Fibroblast of villous mesenchyme (primary cell): Measurements from ENCODE around the gene RFPL4AL1. TPM values are rescaled to one million over a fixed set of nuclear protein-coding genes. Genes with fewer than 3 reads are reported as not detected.

Experiments used
- DNase-seq: peaks from one replicate; pipeline ENCODE4 v3.0.0-alpha.2; 2010; ENCODE audit warnings: low read depth
- H3K4me3 ChIP-seq: 2 replicates; pipeline ENCODE4 v1.5.1; 2011; ENCODE audit warnings: low read depth, mild to moderate bottlenecking, low read length
- total RNA-seq: library from RNA; depleted of rRNA; stranded (reverse); fragments of >200 nt; gene quantifications from 2 replicates; pipeline ENCODE4 v1.2.3, GENCODE V29; 2012
- TF ChIP-seq, protein P1 (sequence below): IDR thresholded peaks from 2 replicates; pipeline ENCODE4 v1.5.1; 2012; ENCODE audit warnings: low read depth, mild to moderate bottlenecking, low read length; ENCODE audit not compliant: insufficient read depth

Gene RFPL4AL1
- total RNA-seq, 1 donor = not detected

DNA sequence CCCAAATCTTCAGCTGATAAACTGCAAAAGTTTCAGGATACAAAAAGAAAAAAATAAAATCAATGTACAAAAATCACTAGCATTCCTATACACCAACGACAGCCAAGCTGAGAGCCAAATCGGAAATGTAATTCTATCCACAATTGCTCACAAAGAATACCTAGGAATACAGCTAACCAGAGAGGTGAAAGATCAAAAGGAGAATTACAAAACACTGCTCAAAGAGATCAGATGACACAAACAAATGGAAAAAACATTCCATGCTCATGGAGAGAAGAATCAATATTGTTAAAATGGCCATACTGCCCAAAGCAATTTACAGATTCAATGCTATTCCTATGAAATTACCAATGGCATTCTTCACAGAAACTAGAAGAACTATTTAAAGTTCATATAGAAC, 33.4 kb downstream of the RFPL4AL1 start:
- DNase-seq = no peak
- TF ChIP-seq, protein P1, sequence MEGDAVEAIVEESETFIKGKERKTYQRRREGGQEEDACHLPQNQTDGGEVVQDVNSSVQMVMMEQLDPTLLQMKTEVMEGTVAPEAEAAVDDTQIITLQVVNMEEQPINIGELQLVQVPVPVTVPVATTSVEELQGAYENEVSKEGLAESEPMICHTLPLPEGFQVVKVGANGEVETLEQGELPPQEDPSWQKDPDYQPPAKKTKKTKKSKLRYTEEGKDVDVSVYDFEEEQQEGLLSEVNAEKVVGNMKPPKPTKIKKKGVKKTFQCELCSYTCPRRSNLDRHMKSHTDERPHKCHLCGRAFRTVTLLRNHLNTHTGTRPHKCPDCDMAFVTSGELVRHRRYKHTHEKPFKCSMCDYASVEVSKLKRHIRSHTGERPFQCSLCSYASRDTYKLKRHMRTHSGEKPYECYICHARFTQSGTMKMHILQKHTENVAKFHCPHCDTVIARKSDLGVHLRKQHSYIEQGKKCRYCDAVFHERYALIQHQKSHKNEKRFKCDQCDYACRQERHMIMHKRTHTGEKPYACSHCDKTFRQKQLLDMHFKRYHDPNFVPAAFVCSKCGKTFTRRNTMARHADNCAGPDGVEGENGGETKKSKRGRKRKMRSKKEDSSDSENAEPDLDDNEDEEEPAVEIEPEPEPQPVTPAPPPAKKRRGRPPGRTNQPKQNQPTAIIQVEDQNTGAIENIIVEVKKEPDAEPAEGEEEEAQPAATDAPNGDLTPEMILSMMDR = no peak
- no peak overlapping the region for H3K4me3 ChIP-seq

DNA sequence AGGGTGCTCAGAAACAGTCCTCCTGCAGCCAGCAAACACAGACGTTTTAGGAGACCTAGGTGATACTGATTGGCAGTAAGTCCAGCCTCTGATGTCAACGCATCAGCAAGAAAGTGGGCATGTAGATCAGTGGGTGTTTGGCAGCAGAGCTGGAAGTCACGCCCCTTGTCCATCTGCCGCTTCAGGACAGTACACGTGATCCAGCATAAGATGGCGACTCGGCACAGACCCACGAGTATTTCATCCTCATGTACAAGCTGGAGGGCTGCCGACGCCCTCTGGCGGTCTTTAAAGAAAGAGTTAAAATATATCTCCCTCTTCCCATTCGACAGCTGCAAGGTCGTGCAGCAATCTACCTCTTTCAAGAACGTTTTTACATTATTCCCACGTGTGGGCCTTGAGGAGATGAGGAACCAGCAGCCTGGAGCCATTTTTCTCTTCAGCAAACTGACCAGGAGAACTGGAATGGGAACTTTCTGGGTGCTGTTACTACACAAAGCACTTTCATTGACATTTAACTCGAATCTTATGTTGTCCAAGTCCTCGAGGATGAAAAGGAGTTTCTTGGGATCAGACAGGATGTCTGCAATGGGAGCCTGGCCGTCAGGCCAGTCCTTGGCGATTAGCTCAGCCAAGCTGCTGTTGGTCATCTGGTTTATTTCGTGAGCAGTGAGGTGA, 40.6 kb downstream of the RFPL4AL1 start:
- TF ChIP-seq, protein P1 = peak; percentile 18
- DNase-seq = peak; percentile 36

GRCh38 chr19:55811340-55811739, 42.4 kb downstream of the RFPL4AL1 start:
- TF ChIP-seq, protein P1 = no peak
- H3K4me3 ChIP-seq = no peak overlapping the region
- no peak for DNase-seq

More for the DNA sequence above, 40.6 kb downstream of the RFPL4AL1 start:
- no peak overlapping the region for H3K4me3 ChIP-seq

GRCh38 chr19:55812449-55812848, 43.5 kb downstream of the RFPL4AL1 start:
- TF ChIP-seq, protein P1 = no peak
- no peak for DNase-seq
- no peak overlapping the region for H3K4me3 ChIP-seq

DNA sequence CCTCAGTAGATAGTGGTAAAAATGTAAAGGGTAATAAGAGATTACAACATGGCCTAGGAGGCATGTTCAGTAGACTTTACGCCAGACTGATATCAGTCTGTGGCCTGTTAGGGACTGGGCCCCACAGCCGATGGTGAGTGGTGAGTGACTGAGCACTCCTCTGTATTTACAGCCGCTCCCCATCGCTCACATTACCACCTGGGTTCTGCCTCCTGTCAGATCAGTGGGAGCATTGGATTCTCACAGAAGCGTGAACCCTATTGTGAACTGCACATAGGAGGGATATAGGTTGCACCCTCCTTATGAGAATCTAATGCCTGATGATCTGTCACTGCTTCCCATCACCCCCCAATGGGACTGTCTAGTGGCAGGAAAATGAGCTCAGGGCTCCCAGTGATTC, 45.0 kb downstream of the RFPL4AL1 start:
- TF ChIP-seq, protein P1 = no peak
- no peak overlapping the region for H3K4me3 ChIP-seq
- no peak for DNase-seq

GRCh38 chr19:55820037-55820436, 51.1 kb downstream of the RFPL4AL1 start:
- H3K4me3 ChIP-seq = no peak overlapping the region
- no peak for DNase-seq
- TF ChIP-seq, protein P1 = no peak

Other genes with a start within 250 kb of the RFPL4AL1 start
- gene SBK2, start 232.0 kb upstream of the RFPL4AL1 start, total RNA-seq = not detected in 2 replicates
- under 0.01 TPM in 2 replicates for gene SBK3, start 223.6 kb upstream of the RFPL4AL1 start, total RNA-seq
- 5.6 and 7.7 TPM in 2 replicates for gene ZNF579, start 188.3 kb upstream of the RFPL4AL1 start, total RNA-seq
- 4.3 and 5.2 TPM in 2 replicates for gene FIZ1, start 169.6 kb upstream of the RFPL4AL1 start, total RNA-seq
- gene ZNF524, start 168.8 kb upstream of the RFPL4AL1 start, total RNA-seq = 4.7 and 6.4 TPM in 2 replicates
- gene ZNF865, start 163.5 kb upstream of the RFPL4AL1 start, total RNA-seq = 1.3 and 1.9 TPM in 2 replicates
- 5.6 and 7.4 TPM in 2 replicates for gene ZNF784, start 144.6 kb upstream of the RFPL4AL1 start, total RNA-seq
- 5.5 and 5.6 TPM in 2 replicates for gene ZNF580, start 128.1 kb upstream of the RFPL4AL1 start, total RNA-seq
- gene ZNF581, start 125.5 kb upstream of the RFPL4AL1 start, total RNA-seq = 11.0 and 13.0 TPM in 2 replicates
- gene CCDC106, start 120.9 kb upstream of the RFPL4AL1 start, total RNA-seq = 7.8 and 9.0 TPM in 2 replicates
- gene U2AF2, start 114.1 kb upstream of the RFPL4AL1 start, total RNA-seq = 99.9 and 111 TPM in 2 replicates
- gene EPN1, start 93.9 kb upstream of the RFPL4AL1 start, total RNA-seq = 17.7 and 31.2 TPM in 2 replicates
- gene NLRP9, start 30.7 kb upstream of the RFPL4AL1 start, total RNA-seq = not detected in 2 replicates
- not detected in 2 replicates for gene RFPL4A, start 10.0 kb upstream of the RFPL4AL1 start, total RNA-seq
- not detected in 2 replicates for gene NLRP11, start 62.9 kb downstream of the RFPL4AL1 start, total RNA-seq
- gene NLRP4, start 67.4 kb downstream of the RFPL4AL1 start, total RNA-seq = not detected in 2 replicates
- gene NLRP13, start 163.2 kb downstream of the RFPL4AL1 start, total RNA-seq = not detected in 2 replicates
- not detected in 2 replicates for gene NLRP8, start 178.7 kb downstream of the RFPL4AL1 start, total RNA-seq
- gene NLRP5, start 217.7 kb downstream of the RFPL4AL1 start, total RNA-seq = not detected in 2 replicates